ENCODE results near the gene LRBA. TPM values are rescaled to one million over a fixed set of nuclear protein-coding genes. Genes with fewer than 3 reads are reported as not detected.

LRBA gene
- total and polyA plus RNA-seq, 4 donors: 11.8 to 149 (median 34.2) TPM

DNA sequence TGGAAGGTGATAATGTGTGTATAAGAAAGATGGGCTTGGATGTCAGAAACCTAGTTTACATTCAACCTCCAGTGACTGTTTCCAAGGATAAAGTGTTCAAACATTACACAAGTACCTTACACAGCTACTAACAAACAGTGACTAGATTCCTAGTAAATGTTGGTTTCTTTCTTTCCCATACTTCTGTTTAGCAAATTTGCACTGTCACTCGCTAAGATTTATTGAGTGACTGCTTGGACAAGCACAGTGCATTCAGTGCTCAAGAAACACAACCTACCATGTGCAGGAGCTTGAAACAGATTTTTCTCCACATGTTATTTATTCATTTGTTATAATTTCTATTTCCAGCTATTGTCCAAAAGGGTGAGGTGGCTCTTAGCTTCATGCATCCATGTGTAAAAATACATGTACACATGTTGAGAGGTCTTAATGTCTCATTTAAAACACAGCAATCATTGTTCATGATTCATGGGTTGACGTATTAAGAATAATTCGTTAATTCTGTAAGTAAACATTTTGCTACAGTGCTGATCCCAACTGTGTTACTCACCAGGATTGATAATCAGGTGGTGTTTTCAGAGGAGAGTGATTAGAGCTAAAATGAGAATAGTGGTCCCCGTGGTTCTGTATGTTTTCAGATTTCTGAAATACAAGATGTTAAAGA is 783.8 kb downstream of the LRBA start:
- H3K36me3 ChIP-seq (ENCODE audit: control insufficient read depth in 4 of 4, insufficient read depth in 4 of 4, low read length in 4 of 4): peaks cover 0 to 7% (median 3%) of the 10 kb centered on the region in 4 donors
- no peak overlapping the region for H3K4me3 ChIP-seq
- DNase-seq (no peak), ATAC-seq (ENCODE audit: insufficient read depth, low FRiP score) (no peak)
- no peaks in the 10 kb centered on the region for H3K9me3 ChIP-seq (ENCODE audit: control insufficient read depth in 4 of 4, insufficient read depth in 3 of 4, low read length in 3 of 4)
- peaks cover 0 to 36% (median 6%) of the 10 kb centered on the region in 5 donors for H3K4me1 ChIP-seq (ENCODE audit: control insufficient read depth in 5 of 5, insufficient read depth in 5 of 5, low read length in 5 of 5)
- H3K27ac ChIP-seq (ENCODE audit: low read depth in 1 of 2, low read length in 1 of 2): no peak overlapping the region
- WGBS, 2 donors: 85 to 89% methylated on average over 4 of the region's 4 CpGs
- H3K9ac ChIP-seq (ENCODE audit: insufficient read depth in 1 of 2, low read length in 2 of 2): no peak overlapping the region
- no peaks in the 10 kb centered on the region for H3K27me3 ChIP-seq (ENCODE audit: control insufficient read depth in 3 of 3, insufficient read depth in 3 of 3, low read length in 2 of 3)
- TF ChIP-seq CTCF (IDR thresholded peaks at IDR 0.05; ENCODE audit: control extremely low read depth, extremely low read depth): no peak

- Histone ChIP-seq H3K36me3 (ENCODE audit: control insufficient read depth in 4 of 4, insufficient read depth in 4 of 4, low read length in 4 of 4) (peaks cover 0 to 7% (median 3%) of the 10 kb centered on the region in 4 donors), H3K9ac (ENCODE audit: insufficient read depth in 1 of 2, low read length in 2 of 2) (no peak overlapping the region), H3K4me1 (ENCODE audit: control insufficient read depth in 5 of 5, insufficient read depth in 5 of 5, low read length in 5 of 5) (peaks cover 0 to 30% (median 6%) of the 10 kb centered on the region in 5 donors), H3K27me3 (ENCODE audit: control insufficient read depth in 3 of 3, insufficient read depth in 3 of 3, low read length in 2 of 3) (no peaks in the 10 kb centered on the region), H3K9me3 (ENCODE audit: control insufficient read depth in 4 of 4, insufficient read depth in 3 of 4, low read length in 3 of 4) (no peaks in the 10 kb centered on the region), H3K4me3 (no peak overlapping the region), H3K27ac (ENCODE audit: low read depth in 1 of 2, low read length in 1 of 2) (no peak overlapping the region)
- no peak for DNase-seq
- WGBS, 2 donors: 82 to 85% methylated on average over 2 of the region's 2 CpGs
- no peak for ATAC-seq (ENCODE audit: insufficient read depth, low FRiP score)
- TF ChIP-seq CTCF (IDR thresholded peaks at IDR 0.05; ENCODE audit: control extremely low read depth, extremely low read depth): no peak
These were observed 784.5 kb downstream of the LRBA start for GRCh38 chr4:150230561-150230960.

GRCh38 chr4:150229520-150229919 is 785.6 kb downstream of the LRBA start:
- DNase-seq (peak in 2 of 3 donors; percentile 72 to 86), ATAC-seq (ENCODE audit: insufficient read depth, low FRiP score) (no peak)
- Histone ChIP-seq H3K36me3 (ENCODE audit: control insufficient read depth in 4 of 4, insufficient read depth in 4 of 4, low read length in 4 of 4) (peaks cover 0 to 7% (median 3%) of the 10 kb centered on the region in 4 donors), H3K9ac (ENCODE audit: insufficient read depth in 1 of 2, low read length in 2 of 2) (no peak overlapping the region), H3K9me3 (ENCODE audit: control insufficient read depth in 4 of 4, insufficient read depth in 3 of 4, low read length in 3 of 4) (no peaks in the 10 kb centered on the region), H3K4me1 (ENCODE audit: control insufficient read depth in 5 of 5, insufficient read depth in 5 of 5, low read length in 5 of 5) (peaks cover 1 to 30% (median 6%) of the 10 kb centered on the region in 5 donors), H3K4me3 (no peak overlapping the region), H3K27me3 (ENCODE audit: control insufficient read depth in 3 of 3, insufficient read depth in 3 of 3, low read length in 2 of 3) (no peaks in the 10 kb centered on the region), H3K27ac (ENCODE audit: low read depth in 1 of 2, low read length in 1 of 2) (no peak overlapping the region)
- WGBS, 2 donors: 37 to 75% methylated on average over 1 of the region's 1 CpG
- TF ChIP-seq CTCF (IDR thresholded peaks at IDR 0.05; ENCODE audit: control extremely low read depth, extremely low read depth): no peak
